ENCODE results near the gene NR1H3. TPM values are rescaled to one million over a fixed set of nuclear protein-coding genes. Genes with fewer than 3 reads are reported as not detected.

Gene NR1H3
- total RNA-seq, 1 experiment from 2014 or later: 44.8 TPM

DNA sequence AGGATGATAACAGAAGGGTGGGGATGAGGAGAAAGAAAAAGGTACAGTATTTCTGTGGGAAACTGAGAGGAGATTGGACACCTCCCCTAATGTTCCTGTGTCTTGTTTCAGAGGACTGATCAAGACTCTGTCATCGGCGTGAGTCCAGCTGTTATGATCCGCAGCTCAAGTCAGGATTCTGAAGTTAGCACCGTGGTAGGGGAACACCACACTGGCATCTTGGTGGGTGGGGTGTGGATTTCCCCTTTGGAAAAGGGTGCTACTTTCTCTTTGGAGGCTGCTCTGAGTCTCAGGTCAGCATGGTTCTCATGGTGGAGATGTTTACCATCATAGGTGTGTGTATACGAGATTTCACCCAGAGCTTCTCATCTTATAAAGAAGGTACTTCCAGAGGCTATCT lies 37.6 kb downstream of the NR1H3 start:
- Mint-ChIP-seq H3K9me3 (ENCODE audit: unreplicated experiment) (no peaks in the 10 kb centered on the region), H3K27me3 (ENCODE audit: insufficient read depth, unreplicated experiment) (no peaks in the 10 kb centered on the region), H3K4me3 (ENCODE audit: unreplicated experiment) (no peak overlapping the region), H3K4me1 (ENCODE audit: low read depth, unreplicated experiment) (no peaks in the 10 kb centered on the region), H3K27ac (ENCODE audit: unreplicated experiment) (no peak overlapping the region), H3K36me3 (ENCODE audit: insufficient read depth, unreplicated experiment) (peaks cover 85% of the 10 kb centered on the region)
- H3K9me3 ChIP-seq: peaks cover 8% of the 10 kb centered on the region
- BruUV-seq (replicated peaks): no TSS peak
- H3K36me3 ChIP-seq (ENCODE audit: control insufficient read depth, insufficient read depth, low read length): peaks cover 8% of the 10 kb centered on the region
- CTCF ChIA-PET: no interaction called here
- TF ChIP-seq, protein P1, sequence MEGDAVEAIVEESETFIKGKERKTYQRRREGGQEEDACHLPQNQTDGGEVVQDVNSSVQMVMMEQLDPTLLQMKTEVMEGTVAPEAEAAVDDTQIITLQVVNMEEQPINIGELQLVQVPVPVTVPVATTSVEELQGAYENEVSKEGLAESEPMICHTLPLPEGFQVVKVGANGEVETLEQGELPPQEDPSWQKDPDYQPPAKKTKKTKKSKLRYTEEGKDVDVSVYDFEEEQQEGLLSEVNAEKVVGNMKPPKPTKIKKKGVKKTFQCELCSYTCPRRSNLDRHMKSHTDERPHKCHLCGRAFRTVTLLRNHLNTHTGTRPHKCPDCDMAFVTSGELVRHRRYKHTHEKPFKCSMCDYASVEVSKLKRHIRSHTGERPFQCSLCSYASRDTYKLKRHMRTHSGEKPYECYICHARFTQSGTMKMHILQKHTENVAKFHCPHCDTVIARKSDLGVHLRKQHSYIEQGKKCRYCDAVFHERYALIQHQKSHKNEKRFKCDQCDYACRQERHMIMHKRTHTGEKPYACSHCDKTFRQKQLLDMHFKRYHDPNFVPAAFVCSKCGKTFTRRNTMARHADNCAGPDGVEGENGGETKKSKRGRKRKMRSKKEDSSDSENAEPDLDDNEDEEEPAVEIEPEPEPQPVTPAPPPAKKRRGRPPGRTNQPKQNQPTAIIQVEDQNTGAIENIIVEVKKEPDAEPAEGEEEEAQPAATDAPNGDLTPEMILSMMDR (IDR thresholded peaks at IDR 0.05; ENCODE audit: insufficient read depth in 1 of 2, low read depth in 1 of 2, low read length in 1 of 2, severe bottlenecking in 1 of 2, unreplicated experiment in 1 of 2): no peak
- no peak overlapping the region for H3K4me3 ChIP-seq (ENCODE audit: low read depth, low read length)
- no peak for DNase-seq
- no peaks in the 10 kb centered on the region for H3K27me3 ChIP-seq (replicated peaks; ENCODE audit: control insufficient read depth, insufficient read depth, low read length)
- H3K4me1 ChIP-seq: no peaks in the 10 kb centered on the region
- POLR2A ChIA-PET: no interaction called here
- intact Hi-C loops (cut with micrococcal nuclease; ENCODE audit: unreplicated experiment): no loop called here

GRCh38 chr11:47296045-47296444 lies 38.2 kb downstream of the NR1H3 start:
- no peak for DNase-seq
- H3K4me1 ChIP-seq: no peaks in the 10 kb centered on the region
- Mint-ChIP-seq H3K4me3 (ENCODE audit: unreplicated experiment) (no peak overlapping the region), H3K9me3 (ENCODE audit: unreplicated experiment) (peaks cover 2% of the 10 kb centered on the region), H3K4me1 (ENCODE audit: low read depth, unreplicated experiment) (no peaks in the 10 kb centered on the region), H3K27me3 (ENCODE audit: insufficient read depth, unreplicated experiment) (no peaks in the 10 kb centered on the region), H3K36me3 (ENCODE audit: insufficient read depth, unreplicated experiment) (peaks cover 85% of the 10 kb centered on the region), H3K27ac (ENCODE audit: unreplicated experiment) (no peak overlapping the region)
- H3K9me3 ChIP-seq: peaks cover 8% of the 10 kb centered on the region
- no peaks in the 10 kb centered on the region for H3K27me3 ChIP-seq (replicated peaks; ENCODE audit: control insufficient read depth, insufficient read depth, low read length)
- H3K36me3 ChIP-seq (ENCODE audit: control insufficient read depth, insufficient read depth, low read length): peaks cover 8% of the 10 kb centered on the region
- intact Hi-C loops (cut with micrococcal nuclease; ENCODE audit: unreplicated experiment): no loop called here
- no peak overlapping the region for H3K4me3 ChIP-seq (ENCODE audit: low read depth, low read length)
- no TSS peak for BruUV-seq (replicated peaks)
- ChIA-PET POLR2A (no interaction called here), CTCF (no interaction called here)
- TF ChIP-seq, protein P1 (IDR thresholded peaks at IDR 0.05; ENCODE audit: insufficient read depth in 1 of 2, low read depth in 1 of 2, low read length in 1 of 2, severe bottlenecking in 1 of 2, unreplicated experiment in 1 of 2): no peak

DNA sequence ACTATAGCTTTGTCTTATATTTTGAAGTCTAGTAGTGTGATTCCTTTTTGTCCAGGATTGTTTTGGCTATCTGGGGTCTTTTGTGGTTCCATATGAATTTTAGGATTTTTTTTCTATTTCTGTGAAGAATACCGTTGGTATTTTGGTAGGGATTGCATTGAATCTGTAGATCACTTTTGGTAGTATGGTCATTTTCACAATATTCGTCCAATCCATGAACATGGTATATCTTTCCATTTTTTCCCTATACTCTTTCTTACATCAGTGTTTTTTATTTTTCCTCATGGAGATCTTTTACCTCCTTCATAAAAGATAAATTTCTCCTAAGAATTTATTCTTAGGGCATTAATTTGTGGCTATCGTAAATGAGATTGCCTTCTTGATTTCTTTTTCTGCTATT lies 41.3 kb downstream of the NR1H3 start:
- intact Hi-C loops (cut with micrococcal nuclease; ENCODE audit: unreplicated experiment): no loop called here
- Histone ChIP-seq H3K9me3 (peaks cover 8% of the 10 kb centered on the region), H3K36me3 (ENCODE audit: control insufficient read depth, insufficient read depth, low read length) (peaks cover 4% of the 10 kb centered on the region; the same call in 1 of the 2 replicates), H3K27me3 (replicated peaks; ENCODE audit: control insufficient read depth, insufficient read depth, low read length) (no peaks in the 10 kb centered on the region), H3K4me1 (no peaks in the 10 kb centered on the region), H3K4me3 (ENCODE audit: low read depth, low read length) (no peak overlapping the region)
- no peak for DNase-seq
- no peaks in the 10 kb centered on the region for H3K4me1 Mint-ChIP-seq (ENCODE audit: low read depth, unreplicated experiment)
- ChIA-PET POLR2A (no interaction called here), CTCF (no interaction called here)
- H3K9me3 Mint-ChIP-seq (ENCODE audit: unreplicated experiment): peaks cover 21% of the 10 kb centered on the region
- no peak overlapping the region for H3K27ac Mint-ChIP-seq (ENCODE audit: unreplicated experiment)
- TF ChIP-seq, protein P1 (IDR thresholded peaks at IDR 0.05; ENCODE audit: insufficient read depth in 1 of 2, low read depth in 1 of 2, low read length in 1 of 2, severe bottlenecking in 1 of 2, unreplicated experiment in 1 of 2): no peak
- no TSS peak for BruUV-seq (replicated peaks)
- no peaks in the 10 kb centered on the region for H3K27me3 Mint-ChIP-seq (ENCODE audit: insufficient read depth, unreplicated experiment)
- H3K36me3 Mint-ChIP-seq (ENCODE audit: insufficient read depth, unreplicated experiment): peaks cover 92% of the 10 kb centered on the region
- no peak overlapping the region for H3K4me3 Mint-ChIP-seq (ENCODE audit: unreplicated experiment)

All from Caco-2 (cell line).